Omental fat pad (tissue), 4 donors: Measurements from ENCODE around the gene CALCOCO1. TPM values are rescaled to one million over a fixed set of nuclear protein-coding genes. Genes with fewer than 3 reads are reported as not detected.

Source experiments
- ATAC-seq: fragments of 150-250 bp; one replicate; pipeline ENCODE4 v1.9.1; 2016; ENCODE audit warnings: mild to moderate bottlenecking, moderate library complexity; ENCODE audit not compliant: low FRiP score
- DNase-seq: peaks from one replicate; pipeline ENCODE4 v3.0.0-alpha.2; 2019; ENCODE audit warnings: low spot score
- total RNA-seq, 4 donors: library from RNA; depleted of rRNA; stranded (reverse); fragments of >200 nt; gene quantifications; one replicate each; pipeline ENCODE4 v1.1.0, GENCODE V29; 2016
- TF ChIP-seq, protein P1 (sequence below), 3 donors: fragments of 450-650 bp; IDR thresholded peaks; one replicate each; pipeline ENCODE4 v1.5.1; 2016 to 2017; ENCODE audit warnings: antibody characterized with exemption in 3 of 3, mild to moderate bottlenecking in 3 of 3, moderate library complexity in 2 of 3

The CALCOCO1 gene
- total RNA-seq, 4 donors from 2014 or later, result 183 to 262 (median 242) TPM

DNA sequence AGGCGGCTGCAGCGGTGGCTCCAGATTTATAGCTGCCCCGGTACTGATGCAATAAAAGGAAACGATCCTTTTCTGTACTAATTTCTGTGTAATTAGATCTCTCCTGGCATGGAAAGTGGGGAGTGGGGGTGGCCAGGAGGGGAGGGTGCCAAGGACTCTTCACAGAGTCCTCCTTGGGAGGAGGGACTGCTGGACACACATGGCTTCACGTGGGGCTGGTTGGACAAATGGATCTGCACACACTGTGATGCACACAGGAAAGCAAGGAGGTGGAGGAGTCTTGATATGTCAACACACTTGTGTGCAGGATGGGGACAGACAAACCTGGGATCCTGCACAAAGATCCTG is 27.6 kb downstream of the CALCOCO1 start:
- no peak for DNase-seq
- TF ChIP-seq, protein P1, sequence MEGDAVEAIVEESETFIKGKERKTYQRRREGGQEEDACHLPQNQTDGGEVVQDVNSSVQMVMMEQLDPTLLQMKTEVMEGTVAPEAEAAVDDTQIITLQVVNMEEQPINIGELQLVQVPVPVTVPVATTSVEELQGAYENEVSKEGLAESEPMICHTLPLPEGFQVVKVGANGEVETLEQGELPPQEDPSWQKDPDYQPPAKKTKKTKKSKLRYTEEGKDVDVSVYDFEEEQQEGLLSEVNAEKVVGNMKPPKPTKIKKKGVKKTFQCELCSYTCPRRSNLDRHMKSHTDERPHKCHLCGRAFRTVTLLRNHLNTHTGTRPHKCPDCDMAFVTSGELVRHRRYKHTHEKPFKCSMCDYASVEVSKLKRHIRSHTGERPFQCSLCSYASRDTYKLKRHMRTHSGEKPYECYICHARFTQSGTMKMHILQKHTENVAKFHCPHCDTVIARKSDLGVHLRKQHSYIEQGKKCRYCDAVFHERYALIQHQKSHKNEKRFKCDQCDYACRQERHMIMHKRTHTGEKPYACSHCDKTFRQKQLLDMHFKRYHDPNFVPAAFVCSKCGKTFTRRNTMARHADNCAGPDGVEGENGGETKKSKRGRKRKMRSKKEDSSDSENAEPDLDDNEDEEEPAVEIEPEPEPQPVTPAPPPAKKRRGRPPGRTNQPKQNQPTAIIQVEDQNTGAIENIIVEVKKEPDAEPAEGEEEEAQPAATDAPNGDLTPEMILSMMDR (IDR thresholded peaks at IDR 0.05), result no peak
- ATAC-seq, result no peak

DNA sequence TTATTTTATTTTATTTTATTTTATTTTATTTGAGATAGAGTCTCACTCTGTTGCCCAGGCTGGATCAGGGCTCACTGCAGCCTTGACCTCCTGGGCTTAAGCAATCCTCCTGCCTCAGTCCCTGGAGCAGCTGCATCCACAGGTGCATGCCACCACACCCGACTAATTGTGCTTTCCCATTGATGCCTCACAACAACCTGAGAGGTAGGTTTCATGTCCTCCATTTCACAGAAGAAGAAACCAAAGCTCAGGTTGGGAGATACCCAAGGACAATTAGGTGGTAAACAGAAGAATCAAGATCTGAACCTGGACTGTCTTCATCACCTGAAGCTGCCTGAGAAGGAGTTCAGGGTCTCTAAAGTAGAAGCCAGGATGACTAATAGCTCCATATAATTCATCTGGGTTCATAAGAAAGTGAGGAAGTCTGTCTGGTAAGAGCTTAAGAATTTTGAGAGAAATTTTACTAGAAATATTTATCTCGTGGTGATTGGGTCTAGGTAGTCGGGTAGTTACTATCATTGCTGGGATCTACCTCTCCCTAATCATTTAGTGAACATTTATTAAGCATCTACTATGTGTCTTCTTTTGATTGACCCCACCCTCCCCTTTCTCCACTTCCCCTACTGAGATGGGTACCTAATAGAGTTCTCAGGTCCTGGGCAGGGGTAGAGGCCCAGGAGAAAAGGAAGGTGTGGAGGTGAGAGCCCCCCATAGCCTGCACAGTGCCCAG is 28.1 kb downstream of the CALCOCO1 start:
- DNase-seq (no peak), ATAC-seq (no peak)
- TF ChIP-seq, protein P1 (IDR thresholded peaks at IDR 0.05), result no peak

DNA sequence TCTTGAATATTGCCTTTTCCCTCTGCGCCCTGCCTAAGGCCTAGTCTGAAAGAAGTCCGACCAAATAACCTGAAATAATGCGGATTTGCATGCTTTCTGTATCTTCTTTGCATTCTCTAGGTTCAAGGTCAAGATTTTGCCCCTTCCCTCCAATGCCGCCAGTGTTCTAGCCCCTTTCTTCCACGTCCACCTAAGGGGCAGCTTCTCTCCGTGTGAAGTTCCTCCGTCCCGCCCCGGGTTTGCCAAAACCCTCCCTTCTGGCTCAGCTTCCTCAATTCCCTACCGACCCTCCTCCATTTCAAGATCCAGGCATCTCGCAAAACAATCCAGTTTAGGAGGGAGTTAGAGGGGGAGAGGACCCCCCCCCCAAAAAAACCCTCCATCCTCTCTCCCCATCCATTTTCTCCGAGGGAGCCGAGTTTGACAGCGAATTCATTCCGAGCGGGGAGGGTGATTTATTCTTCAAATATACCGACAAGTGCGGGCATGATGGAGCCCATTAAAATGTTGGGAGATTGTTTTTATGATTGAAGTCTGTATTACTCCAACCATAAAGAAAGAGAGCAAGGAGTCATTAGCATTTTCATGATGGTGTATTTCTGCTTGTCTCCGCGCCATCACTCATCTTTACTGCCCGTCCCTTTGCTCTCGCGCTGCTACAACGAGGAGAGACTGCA is 30.5 kb downstream of the CALCOCO1 start:
- ATAC-seq (peak; percentile 2), DNase-seq (no peak)
- TF ChIP-seq, protein P1 (IDR thresholded peaks at IDR 0.05), result no peak

DNA sequence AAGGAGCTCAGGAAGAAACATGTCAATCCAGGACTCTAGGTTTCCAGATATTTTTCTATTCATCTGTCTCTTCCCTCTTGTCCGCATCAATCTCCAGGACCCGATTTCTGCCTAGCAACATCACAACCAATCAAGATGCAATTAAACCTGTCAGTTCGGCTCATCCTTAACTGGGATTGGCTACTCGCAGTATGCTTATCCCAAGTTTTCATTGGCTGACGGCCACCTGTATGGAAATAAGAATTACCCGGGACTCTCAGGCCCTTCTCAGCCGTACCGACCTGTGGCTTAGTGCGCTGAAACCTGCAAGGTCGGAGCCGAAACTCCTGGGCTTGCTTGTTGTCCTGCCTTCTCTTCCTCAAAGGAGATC is 31.0 kb downstream of the CALCOCO1 start:
- DNase-seq (no peak), ATAC-seq (peak; percentile 81)
- TF ChIP-seq, protein P1 (IDR thresholded peaks at IDR 0.05), result no peak

DNA sequence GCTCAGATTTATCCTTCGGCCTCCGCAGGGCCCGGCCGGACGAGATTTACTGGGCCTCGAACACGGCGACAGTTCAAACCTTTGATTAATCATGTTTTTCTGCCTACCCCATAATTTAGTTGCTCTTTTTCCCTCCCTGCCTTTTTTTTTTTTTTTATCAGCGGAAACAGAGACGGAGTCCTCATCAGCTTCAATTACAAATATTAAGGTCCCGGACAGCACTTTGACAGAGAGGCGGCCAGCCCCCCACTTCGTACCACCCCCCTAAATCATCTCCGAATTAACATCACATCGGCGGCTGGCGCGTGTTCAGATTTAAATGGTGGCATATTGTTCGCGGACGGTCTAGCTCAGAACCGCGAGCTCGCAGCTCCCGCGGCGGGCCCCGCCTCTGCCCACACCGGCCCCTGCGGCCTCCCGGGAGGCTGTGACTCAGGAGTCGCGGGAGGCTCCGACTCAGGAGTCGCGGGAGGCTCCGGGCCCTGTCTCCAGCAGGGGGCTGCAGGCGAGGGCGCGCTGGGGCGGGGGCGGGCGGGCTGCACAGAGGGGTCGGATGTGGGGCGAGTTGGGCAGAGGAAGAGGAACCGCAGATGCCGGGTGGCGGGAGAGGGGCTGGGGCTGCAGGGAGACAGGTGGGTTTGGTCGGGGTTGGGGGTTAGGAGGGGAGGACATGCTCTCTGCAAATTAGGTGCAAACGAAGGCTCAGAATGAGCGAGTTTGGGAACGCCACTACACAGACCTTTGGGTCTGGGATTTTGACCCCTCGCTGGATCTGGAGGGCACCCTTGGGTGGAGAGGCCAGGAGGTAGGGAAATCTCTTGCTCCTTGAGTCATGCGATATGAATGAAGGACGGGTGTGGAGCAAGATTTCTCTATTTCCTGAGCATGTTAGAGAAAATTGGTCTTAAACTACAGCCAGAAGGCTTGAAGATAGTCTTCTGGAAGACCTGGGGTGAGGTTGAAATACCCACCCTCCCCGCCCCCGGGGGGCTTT is 31.8 kb downstream of the CALCOCO1 start:
- TF ChIP-seq, protein P1 (IDR thresholded peaks at IDR 0.05), result no peak
- ATAC-seq (peak; percentile 80), DNase-seq (no peak)

DNA sequence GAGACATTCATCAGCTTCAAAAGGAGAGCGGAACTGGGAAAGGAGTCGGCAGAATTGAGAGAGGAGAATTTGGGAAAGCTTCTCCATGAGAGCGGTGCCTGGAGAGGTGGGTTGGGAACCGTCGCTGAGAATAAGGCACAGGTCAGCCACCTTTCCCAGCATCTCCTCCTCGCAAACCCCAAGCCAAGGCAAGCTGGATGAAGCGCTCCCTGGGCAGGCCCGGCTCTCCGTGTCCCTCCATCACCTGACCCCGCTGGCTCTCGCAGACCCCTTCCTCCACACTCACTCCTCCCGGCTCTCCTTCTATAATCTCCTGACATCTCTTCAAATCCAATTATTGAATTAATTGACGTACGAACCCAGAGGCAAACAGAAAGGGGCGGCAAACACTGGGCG is 32.5 kb downstream of the CALCOCO1 start:
- DNase-seq (no peak), ATAC-seq (no peak)
- TF ChIP-seq, protein P1 (IDR thresholded peaks at IDR 0.05), result no peak
